ENCODE measurements around the gene KIFAP3.

GRCh38 chr1:169886422-169886821 is 188.1 kb downstream of the KIFAP3 start:
- TF ChIP-seq HDGF (IDR thresholded peaks at IDR 0.05; ENCODE audit: borderline replicate concordance) (no peak), L3MBTL2 (conservative IDR thresholded peaks at IDR 0.05) (no peak)
